Stomach (tissue), 9 donors: Measurements from ENCODE around the gene ADGRG4. TPM values are rescaled to one million over a fixed set of nuclear protein-coding genes. Genes with fewer than 3 reads are reported as not detected.

ENCODE experiments used
- DNase-seq, 2 donors: peaks; one replicate each; pipeline versions ENCODE4 v3.0.0 to v3.0.0-alpha.2; 2013 to 2019
- H3K27ac ChIP-seq, 5 donors: fragments of 200-600 bp in 4 of 5; sonication (generic) in 4 of 5; one replicate each; pipeline ENCODE4 v1.5.1; 2013 to 2019; ENCODE audit warnings: mild to moderate bottlenecking in 1 of 5, moderate library complexity in 1 of 5
- H3K27me3 ChIP-seq, 3 donors: fragments of 200-600 bp; sonication (generic); one replicate each; pipeline ENCODE4 v1.5.1; 2017 to 2019; ENCODE audit warnings: mixed run types in 1 of 3
- H3K36me3 ChIP-seq, 4 donors: fragments of 200-600 bp; sonication (generic); 1 replicate in 3 of 4; 2 replicates in 1 of 4; pipeline ENCODE4 v1.5.1; 2016 to 2019
- H3K4me1 ChIP-seq, 4 donors: fragments of 200-600 bp; sonication (generic); one replicate each; pipeline ENCODE4 v1.5.1; 2016 to 2019
- H3K4me3 ChIP-seq, 4 donors: fragments of 200-600 bp; sonication (generic) in 3 of 4; one replicate each; pipeline ENCODE4 v1.5.1; 2016 to 2019; ENCODE audit warnings: mild to moderate bottlenecking in 1 of 4
- H3K9me3 ChIP-seq, 4 donors: fragments of 200-600 bp; sonication (generic); one replicate each; pipeline ENCODE4 v1.5.1; 2016 to 2019
- CTCF ChIP-seq, 7 experiments: fragments of 450-650 bp in 4 of 7; fragments of 200-600 bp in 3 of 7; sonication (generic) in 3 of 7; IDR thresholded peaks; one replicate each; pipeline ENCODE4 v1.5.1; 2016 to 2019; ENCODE audit warnings: antibody characterized with exemption in 7 of 7, control low read depth in 2 of 7, mild to moderate bottlenecking in 1 of 7
- EP300 ChIP-seq: sonication (generic); formaldehyde crosslinking; IDR thresholded peaks from one replicate; pipeline ENCODE4 v1.6.1; 2017; ENCODE audit warnings: antibody characterized with exemption
- POLR2A ChIP-seq, 4 donors: fragments of 450-650 bp; IDR thresholded peaks; one replicate each; pipeline ENCODE4 v1.6.1; 2016; ENCODE audit warnings: antibody characterized with exemption in 4 of 4, control low read depth in 2 of 4, mild to moderate bottlenecking in 1 of 4, moderate library complexity in 1 of 4
- POLR2AphosphoS5 ChIP-seq, 3 donors: sonication (generic); formaldehyde crosslinking; IDR thresholded peaks; one replicate each; pipeline ENCODE4 v1.6.1; 2016; ENCODE audit warnings: antibody characterized with exemption in 3 of 3
- WGBS, 5 donors: extraction: QIAGEN DNeasy Blood & Tissue Kit in 3 of 5; methylation state at CpG; one replicate each; pipeline versions ENCODE4 v1.1.5 to v1.1.7; 2013 to 2018; 5-methylcytosine and 5-hydroxymethylcytosine counted together
- intact Hi-C: fragments of 100-400 bp; cut with DNase I; formaldehyde crosslinking; loops from one replicate; pipeline ENCODE4 v1.15.1; 2023; ENCODE audit warnings: low total_unique reads
- polyA plus RNA-seq, 3 donors: library from polyadenylated mRNA; stranded (reverse); fragments of 200-250 nt; gene quantifications; one replicate each; pipeline ENCODE4 v1.2.3, GENCODE V29; 2013
- total RNA-seq, 5 donors: library from RNA; depleted of rRNA; stranded (reverse); fragments of >200 nt; gene quantifications; one replicate each; pipeline versions ENCODE4 v1.1.0 to v1.2.3, GENCODE V29; 2014 to 2016
- donor health status: healthy with polysubstance abuse.
- donor health status: Bipolar disorder and iron deficiency.
- donor health status: healthy.

ADGRG4 gene
- total and polyA plus RNA-seq, 8 donors = under 0.01 to 1.8 (median 0.42) TPM; not detected in 4

DNA sequence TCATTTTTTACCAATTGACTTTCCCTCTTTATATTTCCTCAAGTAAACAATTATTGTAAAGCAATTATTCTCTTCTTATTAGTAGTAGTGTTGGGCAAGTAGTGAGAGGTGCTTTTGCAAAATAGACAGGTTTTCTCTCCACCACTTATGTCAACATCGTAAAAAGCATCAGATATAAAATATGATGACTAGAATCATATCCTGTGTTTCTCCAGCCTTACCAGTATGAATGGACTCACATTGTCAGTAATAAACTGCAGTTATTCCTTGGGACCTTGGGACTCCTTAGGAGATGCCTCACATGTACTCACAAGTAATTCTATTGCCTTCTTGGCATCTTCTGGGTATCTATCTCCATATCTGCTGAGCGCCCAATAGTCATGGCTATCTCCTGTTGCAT, 146.5 kb downstream of the ADGRG4 start:
- DNase-seq = no peak
- Histone ChIP-seq H3K4me3 (no peak overlapping the region), H3K4me1 (no peaks in the 10 kb centered on the region), H3K27me3 (no peaks in the 10 kb centered on the region), H3K27ac (no peak overlapping the region), H3K9me3 (no peaks in the 10 kb centered on the region), H3K36me3 (no peaks in the 10 kb centered on the region)
- intact Hi-C loops = no loop called here
- 80 to 97% (median 87%) methylated on average over 2 of the region's 2 CpGs for WGBS, 5 donors
- TF ChIP-seq EP300 = no peak
- no peak for TF ChIP-seq CTCF (IDR thresholded peaks at IDR 0.05)
- TF ChIP-seq POLR2A (IDR thresholded peaks at IDR 0.05) = no peak
- no peak for TF ChIP-seq POLR2AphosphoS5 (IDR thresholded peaks at IDR 0.05)

DNA sequence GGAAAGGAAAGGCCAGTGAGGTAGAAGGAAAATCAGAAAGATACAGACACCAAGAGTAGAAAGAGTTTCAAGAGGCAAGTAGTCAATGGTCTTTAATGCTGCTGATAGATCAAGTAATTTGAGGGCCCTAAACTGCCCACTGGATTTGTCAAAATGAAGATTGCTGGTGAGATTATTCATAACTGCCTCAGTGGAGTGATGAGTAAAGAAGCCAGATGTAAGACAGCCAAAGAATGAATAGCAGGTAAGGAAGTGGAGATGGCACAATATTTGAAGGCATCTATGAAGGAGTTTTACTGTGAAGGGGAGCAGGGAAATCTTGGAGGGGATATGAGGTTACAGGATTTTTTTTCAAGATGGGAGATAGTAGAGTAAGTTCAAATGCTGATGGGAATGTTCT, 147.2 kb downstream of the ADGRG4 start:
- H3K27ac ChIP-seq = no peak overlapping the region
- no peaks in the 10 kb centered on the region for H3K36me3 ChIP-seq
- no peaks in the 10 kb centered on the region for H3K27me3 ChIP-seq
- no peaks in the 10 kb centered on the region for H3K4me1 ChIP-seq
- no peaks in the 10 kb centered on the region for H3K9me3 ChIP-seq
- TF ChIP-seq POLR2AphosphoS5 (IDR thresholded peaks at IDR 0.05) (no peak), POLR2A (IDR thresholded peaks at IDR 0.05) (no peak), EP300 (no peak), CTCF (IDR thresholded peaks at IDR 0.05) (no peak)
- intact Hi-C loops = no loop called here
- DNase-seq = no peak
- no peak overlapping the region for H3K4me3 ChIP-seq

GRCh38 chrX:136450050-136450830, 149.5 kb downstream of the ADGRG4 start:
- TF ChIP-seq POLR2AphosphoS5 (IDR thresholded peaks at IDR 0.05) = no peak
- TF ChIP-seq POLR2A (IDR thresholded peaks at IDR 0.05) = no peak
- no peak for TF ChIP-seq EP300
- no peak for TF ChIP-seq CTCF (IDR thresholded peaks at IDR 0.05)
- DNase-seq = no peak
- Histone ChIP-seq H3K4me1 (no peaks in the 10 kb centered on the region), H3K9me3 (no peaks in the 10 kb centered on the region), H3K27ac (no peak overlapping the region), H3K27me3 (no peaks in the 10 kb centered on the region), H3K4me3 (no peak overlapping the region), H3K36me3 (no peaks in the 10 kb centered on the region)
- intact Hi-C loops = no loop called here
- 55 to 61% (median 57%) methylated on average over 8 of the region's 8 CpGs for WGBS, 5 donors

GRCh38 chrX:136452614-136453013, 151.9 kb downstream of the ADGRG4 start:
- no peaks in the 10 kb centered on the region for H3K4me1 ChIP-seq
- DNase-seq = no peak

More at GRCh38 chrX:136452614-136453013, 151.9 kb downstream of the ADGRG4 start:
- WGBS, 5 donors = 77 to 84% (median 83%) methylated on average over 5 of the region's 5 CpGs
- H3K9me3 ChIP-seq = no peaks in the 10 kb centered on the region
- TF ChIP-seq CTCF (IDR thresholded peaks at IDR 0.05) (no peak), POLR2A (IDR thresholded peaks at IDR 0.05) (no peak), POLR2AphosphoS5 (IDR thresholded peaks at IDR 0.05) (no peak), EP300 (no peak)
- no peak overlapping the region for H3K27ac ChIP-seq
- intact Hi-C loops = no loop called here
- no peaks in the 10 kb centered on the region for H3K36me3 ChIP-seq
- no peak overlapping the region for H3K4me3 ChIP-seq
- H3K27me3 ChIP-seq = no peaks in the 10 kb centered on the region
